Measurements from ENCODE around the gene LRRC8A. TPM values are rescaled to one million over a fixed set of nuclear protein-coding genes. Genes with fewer than 3 reads are reported as not detected.
A peak's percentile ranks its signal among the peaks of the same experiment; 100 is the strongest.

LRRC8A gene
- total and polyA plus RNA-seq, 2 of the 4 experiments (the other 2 are of a cell fraction) = 42.8 to 60.9 TPM

DNA sequence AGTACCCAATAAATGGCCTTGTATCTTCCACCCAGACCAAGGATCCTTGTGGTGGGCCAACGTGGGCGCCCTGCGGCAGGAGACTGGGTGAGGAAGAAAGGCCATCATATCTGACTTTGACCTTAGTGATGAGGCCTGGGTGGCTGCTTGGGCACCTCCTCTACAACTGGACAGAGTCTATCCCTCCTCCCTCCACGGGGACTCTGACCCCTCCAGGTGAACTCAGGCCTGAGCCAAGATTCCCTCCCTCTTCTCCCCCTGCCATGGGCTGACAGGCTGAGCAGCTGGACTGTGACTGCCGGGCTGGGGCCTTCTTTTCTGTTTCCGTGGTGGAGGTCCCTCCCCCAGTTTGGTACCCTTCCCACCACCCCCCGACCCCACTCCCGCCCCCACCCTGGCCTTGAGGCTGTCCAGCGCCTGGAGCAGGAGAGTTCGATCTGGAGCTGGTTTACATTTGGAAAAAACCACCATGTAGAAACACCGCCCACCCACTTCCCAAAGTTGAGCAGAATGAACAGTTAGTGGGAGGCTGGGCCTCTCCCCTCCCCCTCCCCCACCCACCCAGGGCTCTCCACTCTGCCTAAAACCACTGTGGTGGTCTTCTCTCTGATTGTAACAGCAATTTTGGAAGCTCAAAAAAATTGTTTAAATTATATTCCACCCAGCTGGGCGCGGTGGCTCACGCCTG, 37.6 kb downstream of the LRRC8A start (continued):
- TF ChIP-seq MAFK (IDR thresholded peaks at IDR 0.05; ENCODE audit: low read depth, low read length) = no peak

DNA sequence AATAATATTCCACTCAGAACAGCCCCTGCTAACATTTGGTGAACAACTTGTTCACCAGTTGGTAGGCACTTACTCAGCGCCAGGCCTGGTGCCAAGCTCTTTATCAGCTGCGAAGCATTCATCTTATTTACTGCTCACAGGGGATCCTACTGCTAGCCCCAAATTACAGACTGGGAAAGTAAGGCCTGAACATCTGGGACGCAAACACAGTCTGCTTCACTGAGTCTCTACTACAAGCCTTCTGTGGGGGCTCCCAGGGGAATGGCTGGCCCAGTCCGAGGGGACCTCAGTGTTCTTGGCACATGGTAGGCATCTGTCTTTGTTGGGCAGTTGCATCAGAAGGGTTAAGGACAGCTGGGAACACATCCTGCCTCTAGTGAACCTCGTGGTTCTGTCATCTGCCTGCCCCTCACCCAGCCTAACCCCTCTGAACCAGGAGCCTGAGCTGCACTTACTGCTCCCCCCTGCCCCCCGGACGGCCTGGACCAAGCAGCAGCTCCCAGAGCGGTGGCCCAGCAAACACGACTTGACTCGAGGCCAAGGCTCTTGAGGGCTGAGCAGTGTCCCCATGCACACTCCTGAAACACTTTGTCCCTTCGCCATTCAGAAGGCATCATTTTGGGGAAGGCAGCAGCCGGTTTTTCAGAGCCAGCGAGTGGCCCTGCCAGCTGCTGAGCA, 38.6 kb downstream of the LRRC8A start, which contains the start of gene PHYHD1:
Gene PHYHD1 (plus strand): TSS at position 602 of the 678 bp plus-strand sequence. CDS start 1,342 bp downstream, outside the sequence.
- H2AK5ac ChIP-seq (ENCODE audit: low read depth, low read length) = peak within 1 kb of the TSS; percentile 85
- dilution Hi-C loops (cut with HindIII; ENCODE audit: low sequenced_read_pairs, unreplicated experiment) (no loop called here), in situ Hi-C loops (cut with MboI; ENCODE audit: low sequenced_read_pairs) (no loop called here), intact Hi-C loops (cut with micrococcal nuclease) (no loop called here)
- peak within 1 kb of the TSS; percentile 61 for H2BK5ac ChIP-seq (ENCODE audit: low read depth, low read length, poor library complexity, severe bottlenecking)
- peak within 1 kb of the TSS; percentile 62 for H4K5ac ChIP-seq (ENCODE audit: low read depth, low read length)
- peak within 1 kb of the TSS; percentile 75 for H3K27ac ChIP-seq (ENCODE audit: insufficient read depth, low read length)
- peak within 1 kb of the TSS; percentile 77 for H3K4ac ChIP-seq (ENCODE audit: low read depth, low read length)
- H2AFZ ChIP-seq (replicated peaks; ENCODE audit: low read length, poor library complexity) = peak within 1 kb of the TSS; percentile 88
- peaks cover 22% of the 10 kb centered on the region for H3K9me1 ChIP-seq (ENCODE audit: insufficient read depth, low read length)
- H2BK20ac ChIP-seq (ENCODE audit: low read depth, low read length) = peak within 1 kb of the TSS; percentile 85
- no peak within 1 kb of the TSS; the same call in 1 of the 2 replicates for H3K4me2 ChIP-seq (ENCODE audit: low read depth, low read length)
- H3K36me3 ChIP-seq (ENCODE audit: control insufficient read depth, insufficient read depth, low read length) = peaks cover 19% of the 10 kb centered on the region
- H3K4me3 ChIP-seq (ENCODE audit: insufficient read depth, low read depth, low read length) = no peak within 1 kb of the TSS
- H3K18ac ChIP-seq (ENCODE audit: low read depth, low read length) = peak within 1 kb of the TSS; percentile 1; the same call in 1 of the 2 replicates
- ATAC-seq (ENCODE audit: low read depth) = peak; percentile 25; the same call in 1 of the 2 replicates
- H3K9ac ChIP-seq (ENCODE audit: low read depth, low read length) = peak within 1 kb of the TSS; percentile 43
- H3K56ac ChIP-seq (ENCODE audit: extremely low read depth, insufficient read depth, low read length) = no peak within 1 kb of the TSS; the same call in 1 of the 2 replicates
- ChIA-PET CTCF (interaction anchor here (0.6 to 0.9 kb wide), 2 partner anchors 8 kb away, joined by 5 to 6 read pairs; no protein-coding TSS in a partner anchor), POLR2A (ENCODE audit: unreplicated experiment) (no interaction called here)
- peak within 1 kb of the TSS; percentile 79 for H2BK120ac ChIP-seq (ENCODE audit: low read depth, low read length)
- H2BK15ac ChIP-seq (ENCODE audit: low read depth, low read length) = peak within 1 kb of the TSS; percentile 74; the same call in 2 of the 3 replicates
- TF ChIP-seq RCOR1 (IDR thresholded peaks at IDR 0.05; ENCODE audit: insufficient replicate concordance, low read length) (peak; percentile 57), MAZ (IDR thresholded peaks at IDR 0.05; ENCODE audit: borderline replicate concordance, low read depth, low read length) (no peak)
- peak within 1 kb of the TSS; percentile 36 for H4K91ac ChIP-seq (ENCODE audit: insufficient read depth, low read depth, low read length)
- no peaks in the 10 kb centered on the region for H4K20me1 ChIP-seq (ENCODE audit: insufficient read depth, low read length)
- H3K23ac ChIP-seq (ENCODE audit: low read depth, low read length) = peak within 1 kb of the TSS; percentile 13
- peak within 1 kb of the TSS; percentile 92 for H2AK9ac ChIP-seq (replicated peaks; ENCODE audit: low read depth, low read length, poor library complexity)
- peak within 1 kb of the TSS; percentile 55 for H3K14ac ChIP-seq (replicated peaks; ENCODE audit: low read depth, low read length)
- H3K9me3 ChIP-seq (ENCODE audit: control insufficient read depth, insufficient read depth, low read length) = no peaks in the 10 kb centered on the region
- no TSS peak for BruUV-seq (replicated peaks)
- peaks cover 17% of the 10 kb centered on the region for H3K4me1 ChIP-seq (ENCODE audit: control insufficient read depth, insufficient read depth, low read length)
- DNase-seq = peak; percentile 61
- 48% methylated on average over 6 of the region's 13 CpGs; no CpG with 5 or more reads in 1 of the 2 experiments for WGBS, 2 experiments (ENCODE audit: extremely low coverage in 2 of 2, insufficient read length in 1 of 2)
- H3K79me1 ChIP-seq (ENCODE audit: low read depth in 1 of 2, low read length in 2 of 2) = peaks cover 12 to 58% of the 10 kb centered on the region in 2 experiments; a peak in 3 of 4 replicates
- H4K8ac ChIP-seq (ENCODE audit: low read depth in 2 of 2, low read length in 2 of 2) = peak within 1 kb of the TSS; percentile 43 to 91
- no peaks in the 10 kb centered on the region for H3K27me3 ChIP-seq (ENCODE audit: control insufficient read depth, insufficient read depth, low read length)
